Activated naive CD4-positive, alpha-beta T cell (primary cell): Measurements from ENCODE around the gene EBLN1.

ENCODE experiments used
- DNase-seq, 4 experiments: peaks; one replicate each; lab custom pipeline; 2025; lab: John Stamatoyannopoulos, UW

Gene EBLN1

DNA sequence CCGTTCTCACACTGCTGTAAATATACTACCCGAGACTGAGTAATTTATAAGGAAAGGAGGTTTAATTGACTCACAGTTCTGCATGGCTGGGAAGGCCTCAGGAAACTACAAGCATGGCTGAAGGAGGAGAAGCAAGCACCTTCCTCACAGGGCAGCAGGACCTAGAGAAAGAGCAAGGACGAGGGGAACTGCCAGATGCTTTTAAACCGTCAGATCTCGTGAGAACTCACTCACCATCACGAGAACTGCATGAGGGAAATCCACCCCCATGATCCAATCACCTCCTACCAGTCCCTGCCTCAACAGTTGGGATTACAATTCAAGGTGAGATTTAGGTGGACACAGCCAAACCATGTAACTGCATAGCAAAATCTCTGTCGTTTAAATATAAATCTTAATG, at the start of gene EBLN1:
Gene EBLN1 (minus strand): TSS at position 174 of the 400 bp plus-strand sequence. CDS start 8,032 bp downstream, outside the sequence.
- no peak for DNase-seq

GRCh38 chr10:22265839-22266537, 48.2 kb upstream of the EBLN1 start:
- no peak for DNase-seq

GRCh38 chr10:22263106-22263505, 45.3 kb upstream of the EBLN1 start:
- DNase-seq: no peak

DNA sequence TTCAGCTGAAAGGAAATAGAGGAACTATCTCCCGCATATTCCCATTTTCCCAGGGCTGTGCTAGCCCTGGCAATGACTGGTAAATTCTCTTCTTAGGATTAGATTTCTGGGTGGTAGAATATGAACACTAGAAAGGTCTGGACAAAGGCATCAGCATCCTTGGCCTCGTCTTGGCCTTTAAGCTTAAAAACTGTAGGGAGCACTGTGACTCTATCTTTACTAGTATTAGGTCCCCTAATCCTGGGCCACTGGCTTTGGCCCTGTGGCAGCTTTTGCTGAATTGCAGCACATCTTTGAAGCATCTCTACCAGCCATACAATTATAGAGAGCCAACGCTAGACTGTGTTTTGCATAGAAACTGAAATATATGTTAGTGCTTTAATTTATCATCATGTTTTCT, 41.5 kb upstream of the EBLN1 start:
- no peak for DNase-seq

- no peak for DNase-seq
Measured at GRCh38 chr10:22258471-22258870, 40.7 kb upstream of the EBLN1 start.

GRCh38 chr10:22253580-22253882, 35.7 kb upstream of the EBLN1 start:
- peak in 2 of 4 experiments; percentile 36 to 41 for DNase-seq

GRCh38 chr10:22252801-22253579, 35.2 kb upstream of the EBLN1 start:
- peak in 2 of 4 experiments; percentile 36 to 44 for DNase-seq

- peak; percentile 25 to 38 (median 30) for DNase-seq
Measured at GRCh38 chr10:22252224-22252800, 34.5 kb upstream of the EBLN1 start.

GRCh38 chr10:22251751-22252223, 34.0 kb upstream of the EBLN1 start:
- peak in 2 of 4 experiments; percentile 43 to 54 for DNase-seq

DNA sequence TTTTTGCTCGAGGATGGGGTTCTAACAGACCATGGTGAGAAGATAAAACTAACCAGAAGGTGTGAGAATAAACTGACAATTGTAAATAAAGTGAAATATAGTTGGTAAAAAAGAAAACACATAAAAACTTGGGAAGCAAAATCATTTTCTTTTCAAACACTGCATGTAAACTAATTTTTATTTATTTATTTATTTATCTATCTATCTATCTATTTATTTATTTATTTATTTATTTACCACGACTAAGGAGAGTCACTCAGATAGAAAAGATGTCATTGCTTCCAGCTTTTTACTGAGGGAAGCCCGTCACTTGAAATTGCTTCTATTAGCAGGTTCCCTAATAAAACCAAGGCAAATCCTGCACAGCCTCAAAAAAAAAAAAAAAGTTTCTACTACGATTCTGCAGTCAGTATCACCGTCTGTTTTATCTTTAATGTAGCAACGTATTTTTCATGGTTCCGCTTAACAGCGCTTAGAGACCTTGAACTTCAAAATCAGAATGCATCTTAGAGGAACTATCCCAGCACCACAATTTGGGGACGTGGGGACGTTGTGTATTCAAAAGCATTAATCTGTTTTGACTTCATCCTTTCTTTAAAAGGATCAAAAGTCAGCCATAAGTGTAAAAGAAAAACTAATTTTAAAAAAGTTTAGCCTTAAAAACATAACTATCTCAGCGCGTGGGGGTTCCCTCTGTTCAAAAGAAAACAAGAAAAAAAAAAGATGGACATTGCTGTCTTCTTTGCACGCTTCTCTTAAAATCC, 33.3 kb upstream of the EBLN1 start:
- no peak for DNase-seq

- DNase-seq: no peak
Measured at GRCh38 chr10:22247636-22248035, 29.8 kb upstream of the EBLN1 start.

GRCh38 chr10:22246680-22247391, 29.0 kb upstream of the EBLN1 start:
- no peak for DNase-seq

- DNase-seq: no peak
Measured at GRCh38 chr10:22245567-22245966, 27.8 kb upstream of the EBLN1 start.

DNA sequence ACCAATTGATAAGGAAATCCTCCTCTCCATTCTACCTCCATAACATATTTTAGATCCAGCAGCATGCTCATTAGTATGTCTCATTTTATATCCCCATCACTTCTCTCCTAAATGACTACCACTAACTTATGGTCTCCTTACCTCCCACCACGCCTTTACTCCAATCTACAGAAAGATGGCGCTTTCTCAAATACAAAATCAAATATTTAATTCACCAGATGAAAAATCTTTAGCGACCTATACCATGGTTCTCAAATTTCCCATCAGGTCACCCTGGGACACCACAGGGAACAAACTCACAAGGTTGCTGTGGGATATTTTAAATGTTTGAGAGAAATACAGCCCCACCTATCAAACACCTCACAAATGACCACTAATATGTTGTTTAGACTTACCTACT, 27.0 kb upstream of the EBLN1 start:
- no peak for DNase-seq

DNA sequence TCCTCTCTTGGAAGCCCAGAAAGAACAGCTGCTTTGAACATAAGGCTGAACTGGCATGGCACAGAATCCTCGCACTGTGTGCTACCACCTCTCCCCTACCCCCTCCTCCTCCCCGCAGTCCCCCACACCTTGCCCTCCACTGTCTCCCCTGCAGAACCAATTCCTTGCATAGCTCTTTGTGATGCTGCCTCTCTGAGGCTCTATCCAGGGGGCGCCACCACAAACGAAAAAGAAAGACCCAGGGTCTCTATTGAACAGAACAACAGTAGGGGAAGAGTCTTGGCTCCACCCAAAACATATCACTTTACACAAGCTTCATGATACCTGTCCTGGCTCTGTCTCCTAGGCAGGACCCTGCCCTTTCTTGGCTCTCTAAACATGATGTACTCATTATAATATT, 26.2 kb upstream of the EBLN1 start:
- DNase-seq: no peak

- DNase-seq: no peak
Measured at GRCh38 chr10:22243321-22243720, 25.5 kb upstream of the EBLN1 start.

GRCh38 chr10:22231260-22231659, 13.4 kb upstream of the EBLN1 start:
- no peak for DNase-seq

DNA sequence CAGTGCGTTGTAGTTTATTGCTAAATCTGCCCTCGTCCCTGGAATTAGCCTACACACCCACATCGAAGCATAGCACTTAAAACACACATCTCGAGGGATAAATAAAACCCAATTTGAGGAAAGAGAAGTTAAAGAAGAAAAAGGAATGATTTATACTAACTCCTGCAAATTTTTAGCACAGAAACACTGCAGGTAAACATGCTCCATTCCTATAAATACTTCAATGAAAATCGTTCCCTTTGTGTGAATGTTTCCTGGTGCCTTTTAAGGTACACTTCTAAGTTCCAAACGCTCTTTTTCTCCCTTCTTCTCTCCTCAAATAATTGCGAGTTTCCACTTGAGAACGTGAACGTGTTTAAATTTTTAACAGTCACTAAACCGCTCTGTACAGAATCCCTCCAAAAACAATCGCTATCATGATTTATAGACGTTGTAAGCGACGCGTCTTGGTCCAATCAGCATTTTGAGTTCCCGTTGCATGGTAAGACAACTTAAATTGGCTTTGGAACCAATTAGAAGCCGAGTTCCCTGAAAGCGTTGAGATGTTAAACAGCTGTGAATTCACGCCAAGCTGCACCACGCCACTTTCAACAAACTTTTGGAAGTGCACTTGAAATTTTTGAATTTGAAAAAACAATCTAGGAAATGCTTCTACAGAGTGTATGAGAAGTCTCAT, 12.5 kb upstream of the EBLN1 start:
- no peak for DNase-seq

- DNase-seq: no peak
Measured at GRCh38 chr10:22229802-22230157, 12.0 kb upstream of the EBLN1 start.

- DNase-seq: peak; percentile 71 to 77 (median 76)
Measured at GRCh38 chr10:22228943-22229801, 11.4 kb upstream of the EBLN1 start.
